Fibroblast of lung (primary cell): ENCODE measurements around the gene KRT71.

Experiments used
- CTCF ChIP-seq, 2 donors: IDR thresholded peaks in 1 of 2; conservative IDR thresholded peaks in 1 of 2; 1 replicate in 1 of 2; 2 replicates in 1 of 2; pipeline ENCODE4 v1.5.1; 2011 to 2012; ENCODE audit warnings: low read length in 2 of 2, control low read depth in 1 of 2, inconsistent platforms in 1 of 2, low read depth in 1 of 2, mild to moderate bottlenecking in 1 of 2
- EZH2 ChIP-seq: IDR thresholded peaks from 2 replicates; pipeline ENCODE4 v1.5.1; 2012; ENCODE audit warnings: low read length, control low read depth, mild to moderate bottlenecking; ENCODE audit errors: missing control alignments

GRCh38 chr12:52496590-52497071 is 56.3 kb downstream of the KRT71 start:
- TF ChIP-seq CTCF (conservative IDR thresholded peaks at IDR 0.05 in 1 of 2, IDR thresholded peaks at IDR 0.05 in 1 of 2; ENCODE audit: low read depth in 1 of 2, low read length in 2 of 2) (no peak), EZH2 (no peak)
